WTC11 (cell line): ENCODE results near the gene FAM111B. TPM values are rescaled to one million over a fixed set of nuclear protein-coding genes. Genes with fewer than 3 reads are reported as not detected.

Source experiments
- ATF1 ChIP-seq: sonication (generic); formaldehyde crosslinking; IDR thresholded peaks from 2 replicates; pipeline ENCODE4 v1.8.1; 2023; ENCODE audit warnings: mild to moderate bottlenecking, moderate library complexity, missing genetic modification reagents
- ATF6 ChIP-seq: sonication (generic); formaldehyde crosslinking; IDR thresholded peaks from 2 replicates; pipeline ENCODE4 v1.8.1; 2023; ENCODE audit warnings: mild to moderate bottlenecking, missing genetic modification reagents
- CBFB ChIP-seq: sonication (generic); formaldehyde crosslinking; IDR thresholded peaks from 2 replicates; pipeline ENCODE4 v1.8.1; 2022; ENCODE audit warnings: mild to moderate bottlenecking, low read depth, missing genetic modification reagents
- ELF4 ChIP-seq: sonication (generic); formaldehyde crosslinking; IDR thresholded peaks from 2 replicates; pipeline ENCODE4 v1.8.1; 2022; ENCODE audit warnings: low read depth, mild to moderate bottlenecking, moderate library complexity, missing genetic modification reagents
- EMX1 ChIP-seq: fragments of 250-450 bp; sonication (Bioruptor Pico); IDR thresholded peaks from 2 replicates; pipeline ENCODE4 v1.8.0; 2021; ENCODE audit warnings: mild to moderate bottlenecking
- ERG ChIP-seq: fragments of 250-450 bp; sonication (Bioruptor Pico); IDR thresholded peaks from 2 replicates; pipeline ENCODE4 v1.8.0; 2021; ENCODE audit warnings: mild to moderate bottlenecking
- ETV6 ChIP-seq: sonication (generic); formaldehyde crosslinking; IDR thresholded peaks from 2 replicates; pipeline ENCODE4 v1.8.1; 2022; ENCODE audit warnings: mild to moderate bottlenecking, missing genetic modification reagents
- KAT7 ChIP-seq: sonication (generic); formaldehyde crosslinking; IDR thresholded peaks from 2 replicates; pipeline ENCODE4 v1.8.1; 2023; ENCODE audit warnings: missing genetic modification reagents, mild to moderate bottlenecking, borderline replicate concordance
- MXD4 ChIP-seq: fragments of 250-450 bp; sonication (Bioruptor Pico); IDR thresholded peaks from 2 replicates; pipeline ENCODE4 v1.8.0; 2021; ENCODE audit warnings: mild to moderate bottlenecking, moderate library complexity, borderline replicate concordance
- NFATC4 ChIP-seq: fragments of 250-450 bp; sonication (Bioruptor Pico); IDR thresholded peaks from 2 replicates; pipeline ENCODE4 v1.9.0; 2021; ENCODE audit warnings: mild to moderate bottlenecking
- RELA ChIP-seq: sonication (generic); formaldehyde crosslinking; IDR thresholded peaks from 2 replicates; pipeline ENCODE4 v1.8.1; 2022; ENCODE audit warnings: missing genetic modification reagents, mild to moderate bottlenecking, borderline replicate concordance
- STAT6 ChIP-seq: sonication (generic); formaldehyde crosslinking; conservative IDR thresholded peaks from 2 replicates; pipeline ENCODE4 v1.8.1; 2023; ENCODE audit warnings: mild to moderate bottlenecking, low read depth, missing genetic modification reagents, moderate library complexity
- TEAD4 ChIP-seq: sonication (generic); formaldehyde crosslinking; IDR thresholded peaks from 2 replicates; pipeline ENCODE4 v1.8.0; 2022; ENCODE audit warnings: mild to moderate bottlenecking, missing genetic modification reagents
- ZMAT4 ChIP-seq: fragments of 250-450 bp; sonication (Bioruptor Pico); IDR thresholded peaks from 2 replicates; pipeline ENCODE4 v1.9.0; 2021; ENCODE audit warnings: mild to moderate bottlenecking
- total RNA-seq: library from RNA; stranded (reverse); gene quantifications from 3 replicates; pipeline ENCODE4 v1.2.3, GENCODE V29; 2021
- TF ChIP-seq, protein P1 (sequence below): fragments of 250-450 bp; sonication (Bioruptor Pico); IDR thresholded peaks from 2 replicates; pipeline ENCODE4 v1.9.0; 2021; ENCODE audit warnings: moderate library complexity, mild to moderate bottlenecking, inconsistent platforms, borderline replicate concordance
- TF ChIP-seq, protein P2 (sequence below): sonication (generic); formaldehyde crosslinking; IDR thresholded peaks from 2 replicates; pipeline ENCODE4 v1.8.0; 2023; ENCODE audit warnings: missing genetic modification reagents
- TF ChIP-seq, protein P3 (sequence below): sonication (generic); formaldehyde crosslinking; IDR thresholded peaks from 2 replicates; pipeline ENCODE4 v1.8.0; 2022; ENCODE audit warnings: mild to moderate bottlenecking, missing genetic modification reagents

Gene FAM111B
- total RNA-seq, 1 experiment from 2014 or later, result 25.5 TPM

DNA sequence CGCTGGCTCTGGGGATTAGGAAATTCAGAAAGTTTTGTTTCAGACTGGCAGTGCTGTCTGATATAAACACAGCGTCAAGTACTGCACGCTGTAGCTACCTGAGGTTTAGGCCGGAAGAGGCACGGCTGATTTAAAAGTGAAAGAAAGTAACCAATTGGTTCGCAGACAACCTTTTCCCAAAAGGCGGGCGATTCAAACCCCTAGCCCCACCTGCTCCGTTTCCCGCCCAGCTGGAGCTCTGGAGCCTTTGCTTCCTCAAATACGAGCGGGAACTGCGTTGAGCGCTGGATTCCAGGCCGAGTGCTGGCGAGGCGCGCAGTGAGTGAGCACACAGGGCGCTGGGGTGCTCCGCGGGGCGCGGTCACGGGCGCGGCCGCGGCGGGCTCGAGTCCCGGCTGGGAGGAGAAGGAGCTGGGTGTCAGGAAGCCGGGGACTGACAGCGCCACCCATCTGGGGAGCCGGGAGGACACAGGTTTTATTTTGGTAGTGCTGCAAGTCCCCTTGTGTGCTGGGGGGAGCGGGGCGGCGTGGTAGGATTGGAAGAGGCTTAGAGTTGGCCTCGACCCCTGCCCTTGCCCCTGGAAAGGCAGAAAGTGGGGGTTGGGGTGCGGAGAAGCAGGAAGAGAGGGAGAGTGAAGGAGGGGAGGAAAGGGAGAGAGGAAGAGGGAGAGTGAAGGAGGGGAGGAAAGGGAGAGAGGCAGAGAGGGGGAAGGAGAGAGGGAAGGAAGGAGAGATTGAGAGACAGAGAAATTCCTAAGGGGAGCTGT, 37.7 kb downstream of the FAM111B start (continued):
- no peak for TF ChIP-seq ATF6 (CRISPR knock-in tag)
- no peak for TF ChIP-seq STAT6 (CRISPR knock-in tag)
- no peak for TF ChIP-seq MXD4 (CRISPR knock-in tag)
- peak; percentile 94 for TF ChIP-seq ATF1 (CRISPR knock-in tag)
- peak; percentile 97 for TF ChIP-seq ELF4 (CRISPR knock-in tag)
- peak; percentile 96 for TF ChIP-seq RELA (CRISPR knock-in tag)
- TF ChIP-seq, protein P1, sequence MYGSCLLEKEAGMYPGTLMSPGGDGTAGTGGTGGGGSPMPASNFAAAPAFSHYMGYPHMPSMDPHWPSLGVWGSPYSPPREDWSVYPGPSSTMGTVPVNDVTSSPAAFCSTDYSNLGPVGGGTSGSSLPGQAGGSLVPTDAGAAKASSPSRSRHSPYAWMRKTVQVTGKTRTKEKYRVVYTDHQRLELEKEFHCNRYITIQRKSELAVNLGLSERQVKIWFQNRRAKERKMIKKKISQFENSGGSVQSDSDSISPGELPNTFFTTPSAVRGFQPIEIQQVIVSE (CRISPR knock-in tag), result no peak
- TF ChIP-seq KAT7, result peak; percentile 96; the same call in 1 of the 2 replicates
- TF ChIP-seq, protein P2, sequence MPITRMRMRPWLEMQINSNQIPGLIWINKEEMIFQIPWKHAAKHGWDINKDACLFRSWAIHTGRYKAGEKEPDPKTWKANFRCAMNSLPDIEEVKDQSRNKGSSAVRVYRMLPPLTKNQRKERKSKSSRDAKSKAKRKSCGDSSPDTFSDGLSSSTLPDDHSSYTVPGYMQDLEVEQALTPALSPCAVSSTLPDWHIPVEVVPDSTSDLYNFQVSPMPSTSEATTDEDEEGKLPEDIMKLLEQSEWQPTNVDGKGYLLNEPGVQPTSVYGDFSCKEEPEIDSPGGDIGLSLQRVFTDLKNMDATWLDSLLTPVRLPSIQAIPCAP (CRISPR knock-in tag), result peak; percentile 87
- TF ChIP-seq ZMAT4, result no peak
- TF ChIP-seq ETV6 (CRISPR knock-in tag), result peak; percentile 96
- TF ChIP-seq ERG (CRISPR knock-in tag), result no peak
- no peak for TF ChIP-seq CBFB (CRISPR knock-in tag)
- TF ChIP-seq NFATC4 (CRISPR knock-in tag), result no peak
- TF ChIP-seq EMX1 (CRISPR knock-in tag), result no peak
- TF ChIP-seq, protein P3, sequence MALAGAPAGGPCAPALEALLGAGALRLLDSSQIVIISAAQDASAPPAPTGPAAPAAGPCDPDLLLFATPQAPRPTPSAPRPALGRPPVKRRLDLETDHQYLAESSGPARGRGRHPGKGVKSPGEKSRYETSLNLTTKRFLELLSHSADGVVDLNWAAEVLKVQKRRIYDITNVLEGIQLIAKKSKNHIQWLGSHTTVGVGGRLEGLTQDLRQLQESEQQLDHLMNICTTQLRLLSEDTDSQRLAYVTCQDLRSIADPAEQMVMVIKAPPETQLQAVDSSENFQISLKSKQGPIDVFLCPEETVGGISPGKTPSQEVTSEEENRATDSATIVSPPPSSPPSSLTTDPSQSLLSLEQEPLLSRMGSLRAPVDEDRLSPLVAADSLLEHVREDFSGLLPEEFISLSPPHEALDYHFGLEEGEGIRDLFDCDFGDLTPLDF (CRISPR knock-in tag), result peak; percentile 98
- peak; percentile 95 for TF ChIP-seq TEAD4 (CRISPR knock-in tag)
